Neuron (in vitro differentiated cells): ENCODE results near the gene HOXB3.
A peak's percentile ranks its signal among the peaks of the same experiment; 100 is the strongest.

Experiments used
- H2AFZ ChIP-seq: one replicate; pipeline ENCODE4 v1.6.1; 2013; ENCODE audit warnings: low read depth, mild to moderate bottlenecking, inconsistent platforms, low read length, moderate library complexity
- H3K27me3 ChIP-seq: one replicate; pipeline ENCODE4 v1.6.1; 2013; ENCODE audit warnings: low read length; ENCODE audit not compliant: insufficient read depth
- H3K36me3 ChIP-seq: one replicate; pipeline ENCODE4 v1.6.1; 2013; ENCODE audit warnings: low read length; ENCODE audit not compliant: insufficient read depth
- H3K4me1 ChIP-seq: one replicate; pipeline ENCODE4 v1.6.1; 2013; ENCODE audit warnings: low read length; ENCODE audit not compliant: insufficient read depth
- H3K4me3 ChIP-seq: 2 replicates; pipeline ENCODE4 v1.5.1; 2013; ENCODE audit warnings: mild to moderate bottlenecking, low read length, moderate library complexity
- H3K9me3 ChIP-seq: one replicate; pipeline ENCODE4 v1.6.1; 2013; ENCODE audit warnings: low read length

Gene HOXB3

DNA sequence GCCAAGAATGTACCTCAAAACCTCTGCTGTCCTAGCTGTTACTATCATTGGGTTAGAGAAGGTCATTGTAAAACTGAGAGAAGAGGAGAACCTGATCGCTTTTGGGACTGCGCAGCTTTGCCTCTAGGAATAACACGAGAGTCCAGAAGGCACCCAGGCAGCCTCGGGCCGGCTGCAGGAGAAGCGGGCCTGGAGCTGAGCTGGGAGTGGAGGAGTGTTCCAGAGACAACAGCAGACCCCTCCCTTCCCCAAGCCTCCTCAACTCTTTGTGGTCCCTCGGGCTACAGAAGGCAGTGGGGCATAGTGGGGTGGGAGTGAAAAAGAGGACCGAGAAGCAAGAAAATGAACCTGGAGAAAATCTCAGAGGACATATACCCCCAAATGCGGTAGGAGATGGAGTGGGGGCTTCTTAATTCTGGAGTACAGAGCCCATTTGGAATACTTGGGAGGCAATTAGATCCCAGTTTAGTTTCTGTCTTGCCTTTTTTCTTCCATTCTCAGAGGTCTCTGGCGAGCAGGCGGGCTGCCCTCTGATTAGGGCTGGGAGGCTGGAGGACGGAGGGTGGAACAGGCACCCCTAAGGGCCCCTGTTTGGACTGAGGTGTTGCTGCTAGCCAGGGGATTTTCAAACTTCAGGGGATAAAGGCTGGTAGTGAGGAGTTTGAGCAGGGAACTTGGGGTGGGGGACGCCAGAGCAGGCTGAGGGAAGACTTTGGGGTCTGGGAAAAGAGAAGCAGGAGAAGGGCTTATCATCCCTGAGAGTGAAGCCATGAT, 31.8 kb downstream of the HOXB3 start:
- Histone ChIP-seq H3K4me3 (no peak overlapping the region), H2AFZ (no peak overlapping the region), H3K4me1 (no peaks in the 10 kb centered on the region), H3K9me3 (no peaks in the 10 kb centered on the region), H3K36me3 (no peaks in the 10 kb centered on the region), H3K27me3 (peaks cover 96% of the 10 kb centered on the region)

DNA sequence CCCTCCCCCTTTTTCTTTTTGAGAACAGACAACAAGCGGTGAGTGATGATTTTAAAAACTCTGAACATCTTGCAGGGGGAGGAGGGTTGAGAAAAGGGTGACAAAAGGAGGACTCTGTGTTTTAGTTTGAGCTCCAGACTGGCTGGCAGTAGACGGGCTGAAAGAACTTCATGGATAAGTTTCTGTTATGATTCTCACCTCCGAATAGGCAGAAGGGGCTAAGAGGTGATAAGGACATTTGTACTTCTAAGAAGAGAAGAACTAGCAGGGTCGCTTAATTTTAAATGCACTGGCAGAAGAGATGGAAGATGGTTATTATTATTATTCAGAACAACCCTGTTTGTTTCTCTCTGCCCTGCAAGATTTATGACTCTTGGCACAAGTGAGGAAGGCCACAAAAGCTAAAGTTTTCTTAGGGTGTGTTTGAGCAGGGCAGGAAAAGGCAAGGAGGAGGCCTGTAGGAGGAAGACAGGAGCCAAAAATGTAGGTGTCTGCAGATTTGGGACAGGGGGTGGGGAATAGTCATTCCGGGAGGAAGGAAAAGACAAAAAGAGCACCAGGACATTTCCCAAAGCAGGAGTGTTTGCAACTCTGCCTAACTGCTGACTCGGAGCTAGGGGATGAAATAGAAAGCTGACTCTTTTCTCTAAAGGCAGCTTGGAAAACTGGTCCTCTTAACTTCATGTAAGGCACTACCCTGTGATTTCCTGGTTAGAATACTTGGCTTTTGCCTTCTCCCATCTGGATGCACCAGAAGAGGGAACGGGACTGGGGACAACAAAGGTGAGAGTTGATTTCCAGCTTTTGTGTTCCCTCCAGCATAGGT, 33.3 kb downstream of the HOXB3 start:
- no peaks in the 10 kb centered on the region for H3K36me3 ChIP-seq
- H3K4me3 ChIP-seq, result no peak overlapping the region

DNA sequence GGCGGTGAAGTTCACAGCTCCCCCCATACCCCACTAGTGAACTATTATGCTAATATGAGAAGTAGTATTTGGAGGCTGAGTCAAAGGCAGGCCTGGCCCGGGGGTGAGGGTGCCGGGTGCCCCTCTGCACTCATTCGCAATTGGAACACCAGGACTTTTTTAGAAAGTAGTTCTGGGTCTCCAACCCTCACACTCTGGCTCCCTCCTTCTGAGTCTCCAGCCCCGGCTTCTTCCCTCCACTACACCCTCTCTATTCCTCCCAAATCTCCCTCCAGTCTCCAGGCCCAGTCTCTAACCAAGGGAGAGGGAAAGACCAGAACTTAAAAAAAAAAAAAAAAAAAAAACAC, 33.8 kb downstream of the HOXB3 start:
- H3K27me3 ChIP-seq, result peaks cover 87% of the 10 kb centered on the region
- H3K9me3 ChIP-seq, result no peaks in the 10 kb centered on the region
- no peak overlapping the region for H2AFZ ChIP-seq
- H3K4me1 ChIP-seq, result no peaks in the 10 kb centered on the region
- H3K4me3 ChIP-seq, result no peak overlapping the region
- H3K36me3 ChIP-seq, result no peaks in the 10 kb centered on the region

More for the DNA sequence above, 33.3 kb downstream of the HOXB3 start:
- H2AFZ ChIP-seq, result no peak overlapping the region
- H3K9me3 ChIP-seq, result no peaks in the 10 kb centered on the region
- H3K4me1 ChIP-seq, result no peaks in the 10 kb centered on the region
- peaks cover 91% of the 10 kb centered on the region for H3K27me3 ChIP-seq

DNA sequence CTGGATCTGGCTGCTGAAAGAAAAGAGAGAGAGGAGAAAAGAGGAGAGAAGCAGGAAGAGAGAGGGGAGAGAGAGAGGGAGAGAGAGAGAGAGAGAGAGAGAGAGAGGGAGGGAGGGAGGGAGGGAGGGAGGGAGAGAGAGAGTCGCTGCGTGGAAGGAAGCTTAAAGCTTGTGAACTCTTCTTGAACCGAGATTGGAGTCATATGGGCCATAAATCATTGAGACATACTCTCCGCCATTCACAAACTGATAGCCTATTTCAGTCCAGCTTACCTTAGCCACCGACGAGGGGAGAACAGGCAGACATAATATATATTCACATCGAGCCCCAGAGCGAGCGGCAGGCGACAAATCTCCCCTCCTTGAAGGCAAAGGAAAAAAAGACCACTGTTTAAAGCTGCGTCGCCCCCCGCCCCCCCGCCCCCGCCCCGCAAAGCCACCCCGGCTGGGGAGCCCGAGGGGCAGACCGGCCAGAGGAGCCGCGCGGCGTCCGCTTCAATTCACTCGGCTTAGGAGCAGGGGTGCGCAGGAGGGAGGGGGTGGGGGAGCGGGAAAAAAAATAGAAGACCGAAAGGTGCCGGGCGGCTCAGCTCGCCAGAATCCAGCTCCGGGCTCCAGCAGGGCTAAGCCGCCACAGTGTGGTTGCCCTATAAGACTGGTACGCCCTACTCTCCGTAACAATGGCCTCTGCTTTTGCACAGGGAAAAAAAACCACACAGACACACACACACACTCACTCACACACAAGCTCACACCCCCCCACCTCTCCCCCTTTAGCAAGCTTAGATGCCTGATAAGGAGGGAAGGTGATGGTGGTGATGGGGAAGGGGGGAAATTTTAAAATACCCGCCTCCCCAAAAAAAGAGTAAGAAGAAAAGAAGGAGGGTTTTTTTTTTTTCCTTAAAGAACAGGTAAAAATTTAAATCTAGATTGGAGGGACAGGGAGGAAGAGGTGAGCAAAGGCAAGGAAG, 34.5 kb downstream of the HOXB3 start:
- Histone ChIP-seq H3K36me3 (no peaks in the 10 kb centered on the region), H2AFZ (no peak overlapping the region), H3K27me3 (peaks cover 82% of the 10 kb centered on the region), H3K9me3 (no peaks in the 10 kb centered on the region), H3K4me1 (no peaks in the 10 kb centered on the region), H3K4me3 (peak overlapping the region; percentile 23)

DNA sequence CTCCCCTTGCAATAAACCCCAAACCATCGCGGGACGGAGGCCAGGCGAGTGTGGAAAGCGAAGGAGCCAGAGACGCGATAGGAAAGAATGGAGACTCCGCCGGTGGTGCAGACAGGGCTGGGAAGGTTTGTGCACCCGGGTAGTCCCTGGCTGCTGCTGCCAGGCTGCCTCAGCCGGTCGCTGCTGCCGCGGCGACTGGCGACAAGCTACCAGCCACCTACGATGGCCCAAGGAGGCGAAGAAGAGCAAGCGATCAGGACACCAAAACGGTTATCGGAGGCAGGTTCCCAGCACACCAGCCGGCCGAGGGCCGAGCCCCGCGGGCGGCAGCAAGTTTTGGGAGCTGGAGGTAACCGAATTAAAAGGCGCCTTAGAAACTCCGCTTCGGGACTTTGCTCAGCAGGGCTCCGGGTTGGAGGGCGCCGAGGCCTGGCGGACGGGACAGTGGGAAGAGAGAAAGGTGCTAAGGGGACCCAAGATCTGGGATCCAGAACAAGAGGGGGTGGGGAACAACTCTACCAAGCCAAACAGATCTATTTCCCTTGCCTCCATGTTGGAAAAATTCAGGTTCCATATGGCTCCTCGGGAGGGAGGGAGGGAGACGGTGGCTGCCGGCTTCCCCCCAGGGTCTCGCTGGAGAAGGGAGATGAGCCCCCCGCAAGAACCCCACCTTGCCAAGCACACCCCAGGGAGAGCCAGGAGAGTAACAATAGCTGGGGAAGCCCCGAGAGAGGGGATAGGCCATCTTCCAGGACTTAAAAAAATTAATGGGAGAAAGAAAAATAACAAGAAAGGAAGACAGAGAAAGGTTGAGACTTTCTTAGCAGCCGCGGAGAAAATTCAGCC, 35.4 kb downstream of the HOXB3 start:
- H3K4me1 ChIP-seq, result no peaks in the 10 kb centered on the region
- no peak overlapping the region for H2AFZ ChIP-seq
- peak overlapping the region; percentile 23 for H3K4me3 ChIP-seq
- H3K27me3 ChIP-seq, result peaks cover 79% of the 10 kb centered on the region
- no peaks in the 10 kb centered on the region for H3K9me3 ChIP-seq
- H3K36me3 ChIP-seq, result no peaks in the 10 kb centered on the region

DNA sequence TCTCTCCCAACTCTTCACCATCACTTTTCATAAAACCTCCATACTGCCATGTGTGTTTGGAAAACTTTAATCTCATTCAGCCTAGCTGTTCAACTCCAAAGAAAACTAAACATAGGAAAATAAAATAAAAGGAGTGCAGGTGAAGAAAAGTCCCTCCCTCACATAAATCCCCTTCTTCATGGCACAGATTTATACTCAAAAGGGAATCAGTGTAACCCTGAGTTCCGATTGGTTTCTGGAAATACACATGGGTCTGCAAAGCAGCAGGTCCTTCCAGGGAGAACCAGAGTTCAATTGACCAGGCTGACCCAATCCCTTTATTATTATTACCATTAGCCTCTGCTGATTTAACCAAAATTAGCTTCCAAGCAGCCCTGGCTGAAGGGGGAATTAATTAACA, 36.2 kb downstream of the HOXB3 start:
- no peaks in the 10 kb centered on the region for H3K4me1 ChIP-seq
- H3K36me3 ChIP-seq, result no peaks in the 10 kb centered on the region
- no peaks in the 10 kb centered on the region for H3K9me3 ChIP-seq
- no peak overlapping the region for H2AFZ ChIP-seq
- peaks cover 71% of the 10 kb centered on the region for H3K27me3 ChIP-seq
- no peak overlapping the region for H3K4me3 ChIP-seq

DNA sequence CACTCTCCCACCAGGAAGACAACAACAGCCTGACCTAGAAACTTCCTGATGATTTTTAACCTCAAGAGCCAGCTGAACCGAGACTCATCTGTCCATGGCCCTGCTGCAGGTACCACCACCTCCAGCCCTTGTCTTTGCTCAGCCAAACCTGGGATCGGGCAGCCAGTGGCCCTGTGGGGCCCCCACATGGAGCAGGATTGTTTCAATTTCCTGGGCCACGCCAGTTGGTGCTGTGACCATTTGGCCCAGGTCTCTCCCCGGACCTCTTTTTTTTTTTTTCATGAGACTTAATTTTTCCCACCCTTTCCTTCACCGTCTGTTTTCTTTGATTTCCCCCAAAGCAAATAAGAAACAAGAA, 36.9 kb downstream of the HOXB3 start:
- H3K27me3 ChIP-seq, result peaks cover 69% of the 10 kb centered on the region
- H3K4me1 ChIP-seq, result no peaks in the 10 kb centered on the region

DNA sequence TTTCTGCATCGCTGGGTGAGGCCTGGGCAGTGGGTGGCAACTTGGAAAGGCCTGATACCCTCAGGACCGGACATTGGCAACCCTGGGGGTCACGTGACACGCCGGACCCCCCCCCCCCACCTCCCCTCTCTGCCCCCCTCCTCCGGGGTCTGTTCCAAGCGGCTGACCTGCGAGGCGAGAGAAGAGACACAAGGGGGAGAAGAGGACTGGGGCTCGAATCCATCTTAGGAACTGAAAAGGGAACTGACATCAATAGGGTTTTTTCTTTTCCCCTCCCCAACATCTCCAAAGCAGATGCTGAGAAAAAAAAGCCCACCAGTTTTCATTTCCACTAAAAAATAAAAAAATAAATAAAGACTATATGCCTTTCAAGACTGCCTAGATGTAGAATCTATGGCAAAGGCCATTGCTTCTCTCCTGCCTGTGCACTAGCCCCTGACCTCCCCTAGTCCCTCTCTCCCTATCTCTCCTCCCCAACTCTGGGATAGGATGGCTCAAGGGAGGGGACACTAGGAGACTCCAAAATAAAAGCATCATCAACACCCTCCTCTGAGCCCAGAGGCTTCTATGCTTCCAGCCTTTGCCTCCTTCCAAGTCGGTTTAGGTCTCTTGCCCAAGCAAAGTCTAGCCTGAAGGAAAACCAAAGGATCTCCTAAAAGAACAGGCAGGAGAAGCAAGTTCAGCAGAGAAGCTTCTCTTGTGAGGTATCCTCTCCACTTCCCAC, 37.4 kb downstream of the HOXB3 start:
- Histone ChIP-seq H3K4me3 (no peak overlapping the region), H3K27me3 (peaks cover 68% of the 10 kb centered on the region), H3K4me1 (no peaks in the 10 kb centered on the region), H2AFZ (no peak overlapping the region), H3K9me3 (no peaks in the 10 kb centered on the region), H3K36me3 (no peaks in the 10 kb centered on the region)

More for the DNA sequence above, 36.9 kb downstream of the HOXB3 start:
- no peak overlapping the region for H2AFZ ChIP-seq
- H3K9me3 ChIP-seq, result no peaks in the 10 kb centered on the region
- H3K36me3 ChIP-seq, result no peaks in the 10 kb centered on the region
- H3K4me3 ChIP-seq, result no peak overlapping the region

DNA sequence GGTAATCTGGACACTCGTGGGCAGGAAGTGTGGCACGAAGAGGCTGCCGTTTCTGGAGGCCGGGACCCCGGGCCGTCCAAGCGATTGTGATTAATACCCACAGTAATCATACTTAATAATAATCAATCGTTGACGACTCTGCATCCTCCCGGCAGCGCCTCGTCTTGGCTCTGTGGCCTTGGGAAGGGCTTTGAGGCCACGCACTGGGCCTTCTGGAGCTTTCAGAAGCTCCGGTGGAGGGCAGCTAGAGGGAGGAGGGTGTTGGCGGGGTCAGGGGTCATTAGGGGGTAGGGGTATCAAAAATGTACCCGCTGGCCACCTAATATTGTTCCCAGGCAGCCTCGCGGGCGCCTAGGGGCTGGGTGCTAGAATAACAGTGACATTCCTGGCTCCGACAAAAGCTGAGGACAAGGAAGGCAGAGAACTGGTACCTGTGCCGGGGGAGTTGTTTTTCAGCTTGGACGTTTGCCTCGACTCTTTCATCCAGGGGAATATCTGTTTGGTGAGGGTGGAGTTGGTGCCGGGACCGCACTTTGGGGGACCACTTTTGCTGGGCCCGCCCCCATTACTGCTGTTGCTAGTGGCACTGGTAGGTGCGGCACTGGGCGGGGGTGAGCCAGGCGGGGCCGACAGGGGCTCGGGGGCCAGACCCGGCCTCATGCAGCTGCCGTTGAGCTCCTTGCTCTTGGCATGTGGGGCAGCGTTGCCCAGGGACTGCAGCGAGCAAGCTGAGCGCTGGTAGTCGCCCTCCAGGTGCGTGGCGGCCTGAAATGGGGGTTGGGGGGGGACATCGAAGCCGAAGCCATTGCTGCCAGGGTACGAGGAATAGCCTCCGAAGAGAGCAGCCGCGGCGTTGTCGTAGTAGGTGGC, 38.2 kb downstream of the HOXB3 start:
- peaks cover 68% of the 10 kb centered on the region for H3K27me3 ChIP-seq
- H3K4me1 ChIP-seq, result no peaks in the 10 kb centered on the region
- H2AFZ ChIP-seq, result no peak overlapping the region
- no peaks in the 10 kb centered on the region for H3K36me3 ChIP-seq
- H3K4me3 ChIP-seq, result no peak overlapping the region
- H3K9me3 ChIP-seq, result no peaks in the 10 kb centered on the region

DNA sequence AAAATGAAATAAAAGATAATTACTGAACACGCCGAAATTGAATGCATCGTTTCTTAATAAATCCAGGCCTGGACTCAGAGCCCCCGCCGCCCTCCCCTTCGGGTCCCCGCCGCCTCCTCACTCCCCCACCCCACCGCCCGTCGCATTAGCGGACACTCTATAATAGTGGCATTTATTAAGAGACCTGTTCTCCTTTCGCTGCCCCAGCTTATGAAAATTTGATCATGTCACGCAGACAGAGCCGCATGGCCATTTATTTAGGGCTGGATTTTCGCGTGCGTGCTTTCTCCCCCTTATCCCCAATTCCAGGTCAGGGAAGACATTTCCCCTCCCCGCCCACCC, 38.9 kb downstream of the HOXB3 start:
- no peaks in the 10 kb centered on the region for H3K4me1 ChIP-seq
- no peaks in the 10 kb centered on the region for H3K9me3 ChIP-seq
- H3K4me3 ChIP-seq, result no peak overlapping the region
- H3K27me3 ChIP-seq, result peaks cover 69% of the 10 kb centered on the region
- H2AFZ ChIP-seq, result no peak overlapping the region
- no peaks in the 10 kb centered on the region for H3K36me3 ChIP-seq

DNA sequence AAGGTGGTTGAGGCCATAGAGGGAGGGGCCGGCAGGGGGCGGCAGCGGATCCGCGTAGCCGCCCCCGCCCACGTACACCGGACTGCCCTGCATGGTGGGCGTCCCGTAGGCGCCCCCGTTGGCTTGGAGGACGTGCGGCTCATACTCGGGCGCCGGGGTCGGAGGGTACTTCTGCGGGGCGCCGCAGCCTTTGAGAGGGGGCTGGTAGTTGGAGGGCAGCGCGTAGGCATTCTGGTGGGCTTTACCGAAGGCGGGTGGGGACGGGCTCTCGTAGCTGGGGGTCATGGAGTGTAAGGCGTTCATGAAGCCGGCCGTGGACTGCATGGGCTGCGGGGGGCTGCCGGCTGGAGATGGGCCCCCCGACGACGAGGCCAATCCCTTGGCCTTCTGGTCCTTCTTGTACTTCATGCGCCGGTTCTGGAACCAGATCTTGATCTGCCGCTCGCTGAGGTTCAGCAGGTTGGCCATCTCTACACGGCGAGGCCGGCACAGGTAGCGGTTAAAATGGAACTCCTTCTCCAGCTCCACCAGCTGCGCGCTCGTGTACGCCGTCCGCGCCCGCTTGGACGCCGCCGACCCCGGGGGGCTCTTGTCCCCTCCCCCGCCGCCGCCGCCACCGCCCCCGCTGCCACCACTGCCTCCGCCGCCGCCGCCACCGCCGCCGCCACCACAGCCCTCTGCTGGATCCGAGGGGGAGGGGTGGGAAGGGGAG, 39.4 kb downstream of the HOXB3 start:
- H3K9me3 ChIP-seq, result no peaks in the 10 kb centered on the region
- H3K27me3 ChIP-seq, result peaks cover 68% of the 10 kb centered on the region
- H3K4me3 ChIP-seq, result no peak overlapping the region
- H3K4me1 ChIP-seq, result no peaks in the 10 kb centered on the region
- no peak overlapping the region for H2AFZ ChIP-seq
- H3K36me3 ChIP-seq, result no peaks in the 10 kb centered on the region
